SK-N-DZ (cell line): ENCODE measurements around the gene KIF27. TPM values are rescaled to one million over a fixed set of nuclear protein-coding genes. Genes with fewer than 3 reads are reported as not detected.
"Not testable (repeated sequence)": the region's sequence is repeated elsewhere in the genome, so short reads cannot be mapped to it uniquely, and the experiment has no call there.

Source experiments
- DNase-seq: peaks from one replicate; pipeline ENCODE4 v3.0.0-alpha.2; 2015; ENCODE audit warnings: low spot score
- polyA plus RNA-seq, 2 experiments: library from polyadenylated mRNA; depleted of rRNA; stranded (reverse); fragments of >200 nt; gene quantifications; 2 replicates each; pipeline ENCODE4 v1.2.3, GENCODE V29; 2014

KIF27 gene, protein sequence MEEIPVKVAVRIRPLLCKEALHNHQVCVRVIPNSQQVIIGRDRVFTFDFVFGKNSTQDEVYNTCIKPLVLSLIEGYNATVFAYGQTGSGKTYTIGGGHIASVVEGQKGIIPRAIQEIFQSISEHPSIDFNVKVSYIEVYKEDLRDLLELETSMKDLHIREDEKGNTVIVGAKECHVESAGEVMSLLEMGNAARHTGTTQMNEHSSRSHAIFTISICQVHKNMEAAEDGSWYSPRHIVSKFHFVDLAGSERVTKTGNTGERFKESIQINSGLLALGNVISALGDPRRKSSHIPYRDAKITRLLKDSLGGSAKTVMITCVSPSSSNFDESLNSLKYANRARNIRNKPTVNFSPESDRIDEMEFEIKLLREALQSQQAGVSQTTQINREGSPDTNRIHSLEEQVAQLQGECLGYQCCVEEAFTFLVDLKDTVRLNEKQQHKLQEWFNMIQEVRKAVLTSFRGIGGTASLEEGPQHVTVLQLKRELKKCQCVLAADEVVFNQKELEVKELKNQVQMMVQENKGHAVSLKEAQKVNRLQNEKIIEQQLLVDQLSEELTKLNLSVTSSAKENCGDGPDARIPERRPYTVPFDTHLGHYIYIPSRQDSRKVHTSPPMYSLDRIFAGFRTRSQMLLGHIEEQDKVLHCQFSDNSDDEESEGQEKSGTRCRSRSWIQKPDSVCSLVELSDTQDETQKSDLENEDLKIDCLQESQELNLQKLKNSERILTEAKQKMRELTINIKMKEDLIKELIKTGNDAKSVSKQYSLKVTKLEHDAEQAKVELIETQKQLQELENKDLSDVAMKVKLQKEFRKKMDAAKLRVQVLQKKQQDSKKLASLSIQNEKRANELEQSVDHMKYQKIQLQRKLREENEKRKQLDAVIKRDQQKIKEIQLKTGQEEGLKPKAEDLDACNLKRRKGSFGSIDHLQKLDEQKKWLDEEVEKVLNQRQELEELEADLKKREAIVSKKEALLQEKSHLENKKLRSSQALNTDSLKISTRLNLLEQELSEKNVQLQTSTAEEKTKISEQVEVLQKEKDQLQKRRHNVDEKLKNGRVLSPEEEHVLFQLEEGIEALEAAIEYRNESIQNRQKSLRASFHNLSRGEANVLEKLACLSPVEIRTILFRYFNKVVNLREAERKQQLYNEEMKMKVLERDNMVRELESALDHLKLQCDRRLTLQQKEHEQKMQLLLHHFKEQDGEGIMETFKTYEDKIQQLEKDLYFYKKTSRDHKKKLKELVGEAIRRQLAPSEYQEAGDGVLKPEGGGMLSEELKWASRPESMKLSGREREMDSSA (N-terminal part only)
- 2.5 and 3.1 TPM in 2 replicates for polyA plus RNA-seq (2014; cell fraction: cytosol; rRNA removed)
- 6.6 and 6.9 TPM in 2 replicates for polyA plus RNA-seq (2014; cell fraction: nucleus; rRNA removed)

DNA sequence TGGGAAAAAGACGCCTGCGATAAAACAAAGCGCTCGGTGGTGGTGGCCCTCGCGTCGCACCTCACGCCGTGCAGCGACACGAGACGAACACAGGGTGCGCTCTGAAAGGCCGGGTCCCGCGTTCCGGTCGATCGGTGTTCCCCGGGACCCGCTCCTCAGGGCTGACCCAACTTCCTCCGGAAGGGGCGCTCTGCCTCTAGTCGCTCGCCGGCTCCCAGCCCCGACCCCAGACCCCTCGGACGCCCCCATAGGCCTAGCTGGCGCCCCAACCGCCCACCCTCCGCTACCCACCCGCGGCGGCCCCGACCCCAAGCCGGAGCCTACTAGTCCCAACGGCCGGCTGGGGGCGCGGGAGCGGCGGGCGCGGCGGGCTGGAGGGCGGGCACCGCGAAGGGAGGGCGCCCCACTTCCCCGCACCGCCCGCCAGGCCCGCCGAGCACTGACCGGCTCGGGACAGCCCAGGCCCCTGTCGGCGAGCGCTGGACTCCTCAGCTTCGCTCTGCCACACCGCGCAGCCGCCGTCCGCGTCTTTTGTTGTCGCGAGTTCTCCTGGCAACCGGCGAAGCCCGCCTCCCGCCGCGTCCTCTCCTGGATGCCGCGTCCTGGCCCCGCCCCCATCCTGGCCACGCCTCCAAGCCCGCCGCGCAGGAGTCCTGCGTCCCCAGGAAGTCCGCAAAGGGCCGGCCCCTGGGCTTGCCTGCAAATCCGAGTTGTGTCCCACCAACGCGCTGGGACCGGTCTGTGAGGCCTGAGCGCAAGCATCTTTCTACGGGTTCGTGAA, at the start of gene KIF27:
Gene KIF27, minus strand, starts transcription at position 506 of the 781 bp plus-strand sequence. CDS start 5,841 bp downstream, outside the sequence.
- peak; percentile 94 for DNase-seq

- no peak for DNase-seq
These were observed 48.4 kb upstream of the KIF27 start for GRCh38 chr9:83969602-83970001.

DNA sequence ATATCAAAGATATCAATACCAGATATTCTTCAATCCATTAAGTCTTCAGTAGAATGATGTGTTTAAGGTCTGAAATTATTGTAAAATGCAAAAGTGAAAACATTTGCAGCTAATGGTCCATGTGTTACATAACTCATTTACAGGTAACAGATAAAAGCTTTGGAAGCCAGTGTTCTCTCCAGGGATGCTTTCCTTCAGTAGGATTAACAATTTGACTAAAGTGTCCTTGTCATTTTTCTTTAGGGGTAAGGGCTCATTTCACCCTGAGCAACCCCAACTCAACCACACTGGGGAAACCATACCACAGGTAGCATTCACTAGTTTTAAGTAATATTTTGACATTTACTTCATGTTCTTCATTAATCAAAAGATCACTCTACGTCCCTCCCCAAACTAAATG, 45.8 kb upstream of the KIF27 start:
- no peak for DNase-seq

DNA sequence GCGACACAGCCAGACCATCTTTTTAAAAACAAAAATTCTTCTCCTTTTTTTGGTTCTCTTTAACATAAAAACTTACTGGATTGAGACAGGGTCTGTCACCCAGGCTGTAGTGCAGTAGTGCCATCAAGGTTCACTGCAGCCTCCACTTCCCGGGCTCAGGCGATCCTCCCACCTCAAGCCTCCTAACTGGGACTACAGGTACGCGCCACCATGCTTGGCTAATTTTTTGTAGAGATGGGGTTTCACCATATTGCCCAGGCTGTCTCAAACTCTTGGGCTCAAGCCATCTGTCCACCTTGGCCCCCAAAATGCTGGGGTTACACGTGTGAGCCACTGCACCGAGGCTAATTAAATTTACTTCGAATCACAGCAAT, 45.0 kb upstream of the KIF27 start:
- no peak for DNase-seq

- DNase-seq = peak; percentile 43
These were observed 44.3 kb upstream of the KIF27 start for GRCh38 chr9:83965350-83966208.

- DNase-seq = peak; percentile 17
These were observed 43.7 kb upstream of the KIF27 start for GRCh38 chr9:83964973-83965349.

DNA sequence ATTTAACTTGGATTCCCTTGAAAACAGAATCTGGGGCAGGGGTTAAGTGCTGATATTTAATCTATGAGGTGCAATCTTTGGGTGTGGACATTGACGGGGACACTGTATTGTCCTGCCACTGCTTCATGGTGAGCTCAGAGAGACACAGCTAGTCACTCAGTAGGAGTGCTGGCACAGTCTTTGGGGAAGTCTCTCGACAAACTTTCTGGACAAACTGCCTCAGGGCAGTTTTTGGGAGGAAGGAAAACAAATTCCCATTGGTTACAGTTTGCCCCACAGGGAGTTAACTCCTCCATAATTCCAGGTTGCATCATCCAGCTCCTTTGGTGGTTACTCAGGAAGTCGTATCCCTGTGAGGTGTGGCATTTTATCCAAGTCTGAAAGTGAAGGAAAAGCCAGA, 40.9 kb upstream of the KIF27 start:
- no peak for DNase-seq

DNA sequence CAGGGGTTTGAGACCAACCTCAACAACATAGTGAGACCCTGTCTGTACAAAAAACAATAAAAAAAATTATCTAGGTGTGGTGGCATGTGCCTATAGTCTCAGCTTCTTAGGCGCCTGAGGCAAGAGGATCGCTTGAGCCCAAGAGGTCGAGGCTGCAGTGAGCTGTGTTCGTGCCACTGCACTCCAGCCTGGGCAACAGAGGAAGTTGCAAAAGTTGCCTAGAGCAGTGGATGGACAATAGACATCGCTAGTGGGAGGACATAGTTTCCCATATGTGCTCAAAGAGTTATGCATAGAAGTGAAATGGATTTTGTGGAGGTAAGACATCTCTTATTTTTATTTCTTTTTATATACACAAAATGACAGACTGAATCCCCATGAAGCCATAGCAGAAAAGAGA, 39.8 kb upstream of the KIF27 start:
- DNase-seq = no peak

DNA sequence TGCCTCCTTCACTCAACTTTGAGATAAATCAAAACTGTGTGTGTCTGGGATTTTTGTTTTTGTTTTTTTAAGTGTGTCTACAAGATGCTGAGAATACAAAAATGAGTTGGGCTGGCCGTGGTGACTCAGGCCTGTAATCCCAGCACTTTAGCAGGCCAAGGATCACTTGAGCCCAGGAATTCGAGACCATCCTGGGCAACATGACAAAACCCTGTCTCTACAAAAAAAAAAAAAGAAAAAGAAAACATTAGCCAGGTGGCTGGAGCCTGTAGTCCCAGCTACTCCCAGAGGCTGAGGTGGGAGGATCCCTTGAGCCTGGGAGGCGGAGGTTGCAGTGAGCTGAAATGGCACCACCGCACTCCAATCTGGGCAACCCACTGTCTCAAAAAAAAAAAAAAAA, 37.8 kb upstream of the KIF27 start:
- no peak for DNase-seq

DNA sequence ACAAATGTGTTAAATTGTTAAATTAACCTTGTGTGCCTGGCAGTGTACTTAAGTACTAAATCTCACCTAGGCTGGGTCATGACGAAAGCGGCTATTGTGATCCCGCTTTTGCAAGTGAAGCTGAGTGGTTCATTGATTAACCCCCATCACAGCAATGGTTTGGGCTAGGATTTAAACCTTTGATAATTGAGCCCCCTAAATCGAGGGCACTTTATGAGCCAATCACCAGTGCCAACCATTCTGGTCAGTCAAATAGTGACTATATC, 35.9 kb upstream of the KIF27 start:
- DNase-seq = no peak

DNA sequence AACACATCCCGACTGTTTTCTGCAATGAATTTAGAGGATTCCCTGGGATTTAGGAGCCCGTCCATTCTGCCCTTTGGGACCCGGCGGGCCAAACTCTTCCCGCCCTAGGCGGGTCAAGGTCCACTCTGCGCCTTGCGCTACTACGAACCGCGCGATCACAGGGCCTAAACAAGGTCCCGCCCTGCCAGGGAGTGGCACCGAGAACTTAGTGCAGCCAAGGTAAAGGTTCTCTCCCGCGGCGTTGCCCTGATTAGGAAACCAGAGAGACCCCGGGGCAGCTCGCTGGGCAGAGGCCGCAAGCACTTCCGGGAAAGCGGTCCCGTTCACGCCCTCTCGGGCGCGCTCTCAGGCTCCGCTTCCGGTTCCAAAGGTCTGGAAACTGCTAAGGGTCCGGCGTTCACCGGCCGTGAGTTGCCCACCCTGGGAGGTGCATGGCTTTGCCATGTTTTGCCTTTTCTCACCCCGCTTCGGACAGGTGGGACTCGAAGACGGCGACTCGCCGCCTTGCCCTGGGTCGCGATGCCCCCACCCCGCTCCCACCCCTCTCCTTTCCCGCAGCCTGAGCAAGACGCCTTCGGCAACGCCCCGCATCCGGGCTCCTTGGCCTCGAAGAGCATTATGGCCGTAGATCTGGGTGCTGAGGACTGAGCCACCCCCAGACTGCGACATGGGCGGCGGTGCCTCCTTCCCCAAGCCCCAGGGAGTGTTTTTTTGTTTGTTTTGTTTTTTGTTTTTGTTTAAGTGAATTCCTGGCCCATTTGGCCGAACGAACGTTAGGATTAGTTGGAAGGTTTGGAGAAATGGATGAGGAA, 35.4 kb upstream of the KIF27 start:
- peak; percentile 26 for DNase-seq

DNA sequence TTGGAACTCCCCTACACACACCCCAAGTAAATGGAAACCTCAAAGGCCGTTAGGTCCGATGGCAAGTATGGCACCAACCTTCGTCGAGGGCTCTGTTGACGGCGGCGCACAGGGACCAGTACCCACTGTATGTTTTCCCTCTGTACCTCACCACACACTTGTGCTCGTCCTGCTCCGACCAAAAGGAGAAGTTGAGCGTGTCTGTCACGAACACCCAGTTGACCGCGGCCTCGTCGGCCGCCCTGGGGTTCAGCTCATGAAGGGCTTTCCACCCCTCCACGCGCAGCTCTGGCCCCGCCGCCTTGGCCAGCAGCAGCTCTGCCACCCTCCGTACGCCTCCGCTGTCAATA, 34.8 kb upstream of the KIF27 start:
- no peak for DNase-seq

DNA sequence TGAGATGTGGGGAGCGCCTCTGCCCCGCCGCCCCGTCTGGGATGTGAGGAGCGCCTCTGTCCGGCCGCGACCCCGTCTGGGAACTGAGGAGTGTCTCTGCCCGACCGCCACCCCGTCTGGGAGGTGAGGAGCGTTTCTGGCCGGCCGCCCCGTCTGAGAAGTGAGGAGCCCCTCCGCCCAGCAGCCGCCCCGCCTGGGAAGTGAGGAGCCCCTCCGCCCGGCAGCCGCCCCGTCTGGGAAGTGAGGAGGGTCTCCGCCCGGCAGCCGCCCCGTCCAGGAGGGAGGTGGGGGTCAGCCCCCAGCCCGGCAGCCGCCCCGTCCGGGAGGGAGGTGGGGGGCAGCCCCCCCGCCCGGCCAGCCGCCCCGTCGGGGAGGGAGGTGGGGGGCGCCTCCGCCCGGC, 26.9 kb upstream of the KIF27 start:
- not testable (repeated sequence) for DNase-seq

DNA sequence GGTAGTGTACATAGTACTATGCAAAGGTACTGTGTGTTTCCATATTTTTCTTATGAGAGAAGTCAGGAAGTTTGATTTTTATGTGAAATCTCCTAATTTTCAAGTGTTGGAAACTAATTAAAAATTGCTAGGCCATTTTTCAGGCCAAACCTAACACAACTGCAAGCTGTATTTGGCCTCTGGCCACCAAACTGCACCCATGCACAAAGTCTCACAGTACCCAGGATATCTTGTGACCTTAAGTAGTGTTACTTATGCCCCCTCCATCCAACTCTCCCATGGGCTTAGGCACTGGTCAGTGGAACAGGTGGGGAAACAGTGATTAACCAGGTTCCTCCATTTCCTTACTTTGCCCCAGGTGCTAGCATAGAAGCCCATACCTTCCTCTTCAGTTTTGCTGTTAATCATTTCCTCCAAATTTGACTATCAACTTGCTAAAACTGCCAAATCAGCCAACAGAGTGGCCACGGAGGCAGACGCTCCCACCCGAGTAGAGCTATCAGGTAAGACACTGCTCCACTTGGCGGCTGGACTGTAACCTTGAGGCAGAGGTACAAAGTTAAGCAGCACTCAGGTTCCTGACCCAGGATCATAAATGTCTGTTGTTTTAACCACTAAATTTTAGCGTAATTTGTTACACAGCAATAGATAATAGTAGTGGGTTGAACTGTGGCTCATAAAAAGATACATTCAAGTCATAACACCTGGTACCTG, 19.5 kb upstream of the KIF27 start:
- DNase-seq = no peak

GRCh38 chr9:83937861-83938455, 16.7 kb upstream of the KIF27 start:
- DNase-seq = peak; percentile 54

GRCh38 chr9:83936523-83936922, 15.3 kb upstream of the KIF27 start:
- no peak for DNase-seq

GRCh38 chr9:83935276-83935935, 14.2 kb upstream of the KIF27 start:
- DNase-seq = no peak
